Suprapubic skin (tissue), 3 donors: ENCODE results near the gene SIK3.

Source experiments
- CTCF ChIP-seq, 2 donors: fragments of 200-600 bp in 1 of 2; fragments of 450-650 bp in 1 of 2; sonication (generic) in 1 of 2; IDR thresholded peaks; one replicate each; pipeline ENCODE4 v1.5.1; 2016 to 2019; ENCODE audit warnings: antibody characterized with exemption in 2 of 2, mild to moderate bottlenecking in 1 of 2, moderate library complexity in 1 of 2
- EP300 ChIP-seq: sonication (generic); formaldehyde crosslinking; IDR thresholded peaks from one replicate; pipeline ENCODE4 v1.6.1; 2017; ENCODE audit warnings: antibody characterized with exemption
- POLR2A ChIP-seq, 2 donors: fragments of 450-650 bp; IDR thresholded peaks; one replicate each; pipeline ENCODE4 v1.6.1; 2017; ENCODE audit warnings: antibody characterized with exemption in 2 of 2, mild to moderate bottlenecking in 2 of 2, moderate library complexity in 2 of 2

GRCh38 chr11:116833816-116834534 lies 264.3 kb downstream of the SIK3 start:
- TF ChIP-seq CTCF (IDR thresholded peaks at IDR 0.05), result no peak
- TF ChIP-seq POLR2A (IDR thresholded peaks at IDR 0.05), result no peak
- TF ChIP-seq EP300, result no peak
